ENCODE measurements around the gene MLEC.

Gene MLEC

DNA sequence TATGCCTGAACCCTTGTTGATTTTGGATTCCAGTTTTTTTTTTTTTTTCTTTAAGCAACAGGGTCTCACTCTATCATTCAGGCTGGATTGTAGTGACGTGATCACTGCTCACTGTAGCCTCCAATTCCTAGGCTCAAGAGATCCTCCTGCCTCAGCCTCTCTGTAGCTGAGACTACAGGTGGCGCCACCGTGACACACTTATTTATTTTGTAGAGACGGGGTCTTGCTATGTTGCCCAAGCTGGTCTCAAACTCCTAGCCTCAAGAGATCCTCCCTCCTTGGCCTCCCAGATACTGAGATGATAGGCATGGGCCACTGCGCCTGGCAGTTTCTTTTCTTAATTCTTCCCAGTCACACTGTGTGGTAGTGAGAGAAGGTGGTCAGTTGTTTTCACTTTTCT lies 63.9 kb downstream of the MLEC start:
- ATAC-seq (ENCODE audit: low read depth) (no peak), DNase-seq (ENCODE audit: low spot score) (no peak)
- Histone ChIP-seq H3K9me3 (ENCODE audit: severe bottlenecking) (no peaks in the 10 kb centered on the region), H3K27ac (ENCODE audit: poor library complexity, severe bottlenecking) (no peak overlapping the region), H3K4me1 (ENCODE audit: insufficient read depth, poor library complexity, severe bottlenecking) (no peaks in the 10 kb centered on the region), H3K27me3 (ENCODE audit: insufficient read depth, poor library complexity, severe bottlenecking) (no peaks in the 10 kb centered on the region), H3K36me3 (ENCODE audit: low read depth) (no peaks in the 10 kb centered on the region), H3K4me3 (ENCODE audit: severe bottlenecking) (no peak overlapping the region)
- TF ChIP-seq, protein P1, sequence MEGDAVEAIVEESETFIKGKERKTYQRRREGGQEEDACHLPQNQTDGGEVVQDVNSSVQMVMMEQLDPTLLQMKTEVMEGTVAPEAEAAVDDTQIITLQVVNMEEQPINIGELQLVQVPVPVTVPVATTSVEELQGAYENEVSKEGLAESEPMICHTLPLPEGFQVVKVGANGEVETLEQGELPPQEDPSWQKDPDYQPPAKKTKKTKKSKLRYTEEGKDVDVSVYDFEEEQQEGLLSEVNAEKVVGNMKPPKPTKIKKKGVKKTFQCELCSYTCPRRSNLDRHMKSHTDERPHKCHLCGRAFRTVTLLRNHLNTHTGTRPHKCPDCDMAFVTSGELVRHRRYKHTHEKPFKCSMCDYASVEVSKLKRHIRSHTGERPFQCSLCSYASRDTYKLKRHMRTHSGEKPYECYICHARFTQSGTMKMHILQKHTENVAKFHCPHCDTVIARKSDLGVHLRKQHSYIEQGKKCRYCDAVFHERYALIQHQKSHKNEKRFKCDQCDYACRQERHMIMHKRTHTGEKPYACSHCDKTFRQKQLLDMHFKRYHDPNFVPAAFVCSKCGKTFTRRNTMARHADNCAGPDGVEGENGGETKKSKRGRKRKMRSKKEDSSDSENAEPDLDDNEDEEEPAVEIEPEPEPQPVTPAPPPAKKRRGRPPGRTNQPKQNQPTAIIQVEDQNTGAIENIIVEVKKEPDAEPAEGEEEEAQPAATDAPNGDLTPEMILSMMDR (IDR thresholded peaks at IDR 0.05; ENCODE audit: poor library complexity, severe bottlenecking): no peak

DNA sequence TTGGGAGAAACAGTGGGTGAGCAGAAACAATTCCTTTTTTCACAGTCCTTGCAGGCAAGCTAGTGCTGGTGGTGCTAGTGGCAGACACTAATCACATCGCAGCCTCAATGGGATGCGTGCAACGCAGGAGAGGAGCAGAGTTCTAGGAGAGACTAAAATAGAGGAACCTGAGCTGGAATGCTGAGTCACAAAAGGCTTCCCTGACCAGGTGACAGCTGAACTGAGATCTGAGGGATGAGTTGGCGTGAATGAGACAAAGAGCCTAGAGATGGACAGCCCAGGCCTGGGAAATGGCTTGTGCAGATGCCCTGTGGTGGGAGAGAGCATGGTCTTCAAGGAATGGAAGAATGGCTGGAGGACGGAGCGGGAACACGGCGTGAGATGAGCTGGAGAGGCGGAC lies 64.4 kb downstream of the MLEC start:
- no peaks in the 10 kb centered on the region for H3K27me3 ChIP-seq (ENCODE audit: insufficient read depth, poor library complexity, severe bottlenecking)
- ATAC-seq (ENCODE audit: low read depth) (no peak), DNase-seq (ENCODE audit: low spot score) (no peak)
- no peaks in the 10 kb centered on the region for H3K4me1 ChIP-seq (ENCODE audit: insufficient read depth, poor library complexity, severe bottlenecking)
- no peaks in the 10 kb centered on the region for H3K9me3 ChIP-seq (ENCODE audit: severe bottlenecking)
- H3K4me3 ChIP-seq (ENCODE audit: severe bottlenecking): no peak overlapping the region
- TF ChIP-seq, protein P1 (IDR thresholded peaks at IDR 0.05; ENCODE audit: poor library complexity, severe bottlenecking): no peak
- no peak overlapping the region for H3K27ac ChIP-seq (ENCODE audit: poor library complexity, severe bottlenecking)
- no peaks in the 10 kb centered on the region for H3K36me3 ChIP-seq (ENCODE audit: low read depth)
